Type B pancreatic cell (in vitro differentiated cells): ENCODE measurements around the gene ZNF506. TPM values are rescaled to one million over a fixed set of nuclear protein-coding genes. Genes with fewer than 3 reads are reported as not detected.
"Not testable (repeated sequence)": the region's sequence is repeated elsewhere in the genome, so short reads cannot be mapped to it uniquely, and the experiment has no call there.

ENCODE experiments used
- DNase-seq: peaks from one replicate; pipeline ENCODE4 v3.0.0; 2021; ENCODE audit warnings: mixed read lengths; ENCODE audit not compliant: unreplicated experiment; ENCODE audit errors: extremely low spot score
- H3K27ac Mint-ChIP-seq: 2 replicates; pipeline ENCODE4 v1.8.0; 2021; ENCODE audit warnings: mild to moderate bottlenecking, mixed read lengths
- H3K27me3 Mint-ChIP-seq: 2 replicates; pipeline ENCODE4 v1.8.0; 2021; ENCODE audit warnings: mixed read lengths
- H3K36me3 Mint-ChIP-seq: 2 replicates; pipeline ENCODE4 v1.8.0; 2021; ENCODE audit warnings: mixed read lengths
- H3K4me1 Mint-ChIP-seq: one replicate; pipeline ENCODE4 v1.8.0; 2021; ENCODE audit warnings: mixed read lengths; ENCODE audit not compliant: unreplicated experiment
- H3K4me3 Mint-ChIP-seq: 2 replicates; pipeline ENCODE4 v1.8.0; 2021; ENCODE audit warnings: mild to moderate bottlenecking, mixed read lengths
- H3K9me3 Mint-ChIP-seq: 2 replicates; pipeline ENCODE4 v1.8.0; 2021; ENCODE audit warnings: mixed read lengths
- CTCF ChIP-seq: fragments of 200-600 bp; sonication (generic); conservative IDR thresholded peaks from 2 replicates; pipeline ENCODE4 v1.5.0; 2021; ENCODE audit warnings: antibody characterized with exemption, mild to moderate bottlenecking
- total RNA-seq: library from RNA; stranded (reverse); gene quantifications from 2 replicates; pipeline ENCODE4 v1.2.1, GENCODE V29; 2021; ENCODE audit warnings: low replicate concordance

Gene ZNF506
- total RNA-seq, 1 donor from 2014 or later = 11.8 TPM

GRCh38 chr19:19858751-19859150 is 37.2 kb upstream of the ZNF506 start:
- H3K9me3 Mint-ChIP-seq = peaks cover 4% of the 10 kb centered on the region
- DNase-seq = no peak
- TF ChIP-seq CTCF = no peak
- H3K27me3 Mint-ChIP-seq = no peaks in the 10 kb centered on the region
- no peak overlapping the region for H3K4me3 Mint-ChIP-seq
- H3K36me3 Mint-ChIP-seq = peaks cover 4% of the 10 kb centered on the region
- H3K4me1 Mint-ChIP-seq = no peaks in the 10 kb centered on the region
- H3K27ac Mint-ChIP-seq = no peak overlapping the region

GRCh38 chr19:19851740-19852139 is 30.2 kb upstream of the ZNF506 start:
- not testable (repeated sequence) for H3K4me3 Mint-ChIP-seq, DNase-seq, H3K4me1 Mint-ChIP-seq, H3K27me3 Mint-ChIP-seq, H3K27ac Mint-ChIP-seq, H3K9me3 Mint-ChIP-seq, H3K36me3 Mint-ChIP-seq

- TF ChIP-seq CTCF = no peak
- Mint-ChIP-seq H3K27me3 (no peaks in the 10 kb centered on the region), H3K36me3 (no peaks in the 10 kb centered on the region), H3K4me1 (no peaks in the 10 kb centered on the region), H3K9me3 (peaks cover 3% of the 10 kb centered on the region), H3K27ac (no peak overlapping the region), H3K4me3 (no peak overlapping the region)
- no peak for DNase-seq
Observed at GRCh38 chr19:19849056-19849455, 27.5 kb upstream of the ZNF506 start.

- H3K27ac Mint-ChIP-seq = no peak overlapping the region
- peaks cover 3% of the 10 kb centered on the region for H3K9me3 Mint-ChIP-seq
- TF ChIP-seq CTCF = no peak
- no peak for DNase-seq
- no peaks in the 10 kb centered on the region for H3K4me1 Mint-ChIP-seq
- H3K36me3 Mint-ChIP-seq = no peaks in the 10 kb centered on the region
- no peaks in the 10 kb centered on the region for H3K27me3 Mint-ChIP-seq
- no peak overlapping the region for H3K4me3 Mint-ChIP-seq
Observed at GRCh38 chr19:19847781-19848180, 26.2 kb upstream of the ZNF506 start.

GRCh38 chr19:19835560-19836038 is 14.0 kb upstream of the ZNF506 start:
- H3K9me3 Mint-ChIP-seq = peaks cover 22% of the 10 kb centered on the region
- no peak overlapping the region for H3K4me3 Mint-ChIP-seq
- H3K4me1 Mint-ChIP-seq = no peaks in the 10 kb centered on the region
- H3K27ac Mint-ChIP-seq = no peak overlapping the region
- H3K27me3 Mint-ChIP-seq = no peaks in the 10 kb centered on the region
- no peak for DNase-seq
- peaks cover 10% of the 10 kb centered on the region for H3K36me3 Mint-ChIP-seq
- TF ChIP-seq CTCF = no peak

GRCh38 chr19:19826875-19827274 is 5.3 kb upstream of the ZNF506 start:
- H3K27ac Mint-ChIP-seq = no peak overlapping the region
- no peak for TF ChIP-seq CTCF
- peaks cover 41% of the 10 kb centered on the region for H3K9me3 Mint-ChIP-seq
- no peak overlapping the region for H3K4me3 Mint-ChIP-seq
- no peak for DNase-seq
- H3K27me3 Mint-ChIP-seq = no peaks in the 10 kb centered on the region
- H3K36me3 Mint-ChIP-seq = peaks cover 3% of the 10 kb centered on the region
- H3K4me1 Mint-ChIP-seq = no peaks in the 10 kb centered on the region
